Neural progenitor cell (in vitro differentiated cells): ENCODE results near the gene C12orf76. TPM values are rescaled to one million over a fixed set of nuclear protein-coding genes. Genes with fewer than 3 reads are reported as not detected.
A peak's percentile ranks its signal among the peaks of the same experiment; 100 is the strongest.

Experiments
- DNase-seq: peaks from one replicate; pipeline ENCODE4 v3.0.0-alpha.2; 2016; ENCODE audit warnings: low spot score
- H2AFZ ChIP-seq: fragments of 200-600 bp; sonication (generic); replicated peaks from 2 replicates; pipeline ENCODE4 v1.6.1; 2016; ENCODE audit warnings: antibody characterized with exemption
- H3F3A ChIP-seq: fragments of 200-600 bp; sonication (generic); 2 replicates; pipeline ENCODE4 v1.6.1; 2016; ENCODE audit warnings: antibody characterized with exemption, low read depth
- H3K27ac ChIP-seq: fragments of 200-600 bp; sonication (generic); 2 replicates; pipeline ENCODE4 v1.5.1; 2016; ENCODE audit warnings: mild to moderate bottlenecking
- H3K27me3 ChIP-seq: fragments of 200-600 bp; sonication (generic); 2 replicates; pipeline ENCODE4 v1.6.1; 2016; ENCODE audit warnings: mild to moderate bottlenecking, moderate library complexity
- H3K36me3 ChIP-seq: fragments of 200-600 bp; sonication (generic); 2 replicates; pipeline ENCODE4 v1.5.1; 2016
- H3K4me1 ChIP-seq: fragments of 200-600 bp; sonication (generic); 2 replicates; pipeline ENCODE4 v1.6.1; 2016; ENCODE audit warnings: mixed run types
- H3K4me2 ChIP-seq: fragments of 200-600 bp; sonication (generic); 2 replicates; pipeline ENCODE4 v1.6.1; 2016
- H3K4me3 ChIP-seq: fragments of 200-600 bp; sonication (generic); 2 replicates; pipeline ENCODE4 v1.5.1; 2016
- H3K79me2 ChIP-seq: fragments of 200-600 bp; sonication (generic); 2 replicates; pipeline ENCODE4 v1.6.1; 2016; ENCODE audit warnings: low read depth
- H3K9ac ChIP-seq: fragments of 200-600 bp; sonication (generic); 2 replicates; pipeline ENCODE4 v1.6.1; 2016
- H3K9me3 ChIP-seq: fragments of 200-600 bp; sonication (generic); 2 replicates; pipeline ENCODE4 v1.5.1; 2016; ENCODE audit warnings: low read depth
- H4K20me1 ChIP-seq: fragments of 200-600 bp; sonication (generic); 2 replicates; pipeline ENCODE4 v1.6.1; 2016; ENCODE audit warnings: low read depth
- H3K27ac Mint-ChIP-seq: 3 replicates; pipeline ENCODE4 v1.8.0; 2021; ENCODE audit warnings: mixed read lengths
- H3K27me3 Mint-ChIP-seq: 2 replicates; pipeline ENCODE4 v1.8.0; 2022; ENCODE audit warnings: low read depth, mild to moderate bottlenecking, inconsistent platforms, moderate library complexity, mixed read lengths; ENCODE audit not compliant: insufficient read depth
- H3K36me3 Mint-ChIP-seq: 3 replicates; pipeline ENCODE4 v1.8.0; 2021; ENCODE audit warnings: mixed read lengths
- H3K4me1 Mint-ChIP-seq: 3 replicates; pipeline ENCODE4 v1.8.0; 2021; ENCODE audit warnings: mixed read lengths
- H3K4me3 Mint-ChIP-seq: 3 replicates; pipeline ENCODE4 v1.8.0; 2021; ENCODE audit warnings: mild to moderate bottlenecking, moderate library complexity, mixed read lengths
- H3K9me3 Mint-ChIP-seq: 3 replicates; pipeline ENCODE4 v1.8.0; 2020; ENCODE audit warnings: mixed read lengths
- EZH2 ChIP-seq: fragments of 200-600 bp; sonication (generic); IDR thresholded peaks from 2 replicates; pipeline ENCODE4 v1.6.1; 2017; ENCODE audit warnings: antibody characterized with exemption, mild to moderate bottlenecking, moderate library complexity
- EZH2phosphoT487 ChIP-seq: fragments of 200-600 bp; sonication (generic); IDR thresholded peaks from 2 replicates; pipeline ENCODE4 v1.6.1; 2017; ENCODE audit warnings: antibody characterized with exemption
- total RNA-seq: library from RNA; depleted of rRNA; stranded (reverse); fragments of >200 nt; gene quantifications from 2 replicates; pipeline ENCODE4 v1.2.3, GENCODE V29; 2015; ENCODE audit warnings: low replicate concordance
- TF ChIP-seq, protein P1 (sequence below): fragments of 200-600 bp; sonication (generic); IDR thresholded peaks from 2 replicates; pipeline ENCODE4 v1.5.1; 2017; ENCODE audit warnings: antibody characterized with exemption, mild to moderate bottlenecking

Gene C12orf76
- total RNA-seq, 1 donor from 2014 or later: 48.8 TPM

DNA sequence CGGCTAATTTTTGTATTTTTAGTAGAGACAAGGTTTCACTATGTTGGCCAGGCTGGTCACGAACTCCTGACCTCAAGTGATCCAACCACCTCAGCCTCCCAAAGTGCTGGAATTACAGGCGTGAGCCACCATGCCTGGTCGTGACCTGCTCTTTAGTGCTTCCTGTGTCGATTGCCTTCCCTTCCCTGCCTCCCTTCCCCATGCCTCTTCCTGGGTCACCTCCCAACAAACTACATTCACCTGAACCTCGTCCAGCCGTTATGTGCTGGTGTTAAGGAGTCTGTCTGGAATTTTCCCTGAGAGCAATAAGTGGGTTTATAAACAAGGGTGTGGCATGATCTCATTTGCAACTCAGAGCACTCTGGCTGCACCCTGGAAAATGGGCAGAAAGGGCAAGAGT, 32.1 kb upstream of the C12orf76 start:
- Histone ChIP-seq H3K4me1 (no peaks in the 10 kb centered on the region), H3K36me3 (no peaks in the 10 kb centered on the region), H3K4me2 (no peak overlapping the region), H3K4me3 (no peak overlapping the region), H3K9ac (no peak overlapping the region), H4K20me1 (no peaks in the 10 kb centered on the region), H2AFZ (no peak overlapping the region), H3K79me2 (no peaks in the 10 kb centered on the region), H3F3A (no peaks in the 10 kb centered on the region), H3K27me3 (no peaks in the 10 kb centered on the region), H3K9me3 (no peaks in the 10 kb centered on the region), H3K27ac (no peak overlapping the region)
- H3K9me3 Mint-ChIP-seq: peaks cover 2% of the 10 kb centered on the region
- no peak overlapping the region for H3K4me3 Mint-ChIP-seq
- H3K27me3 Mint-ChIP-seq: peaks cover 5% of the 10 kb centered on the region
- no peak overlapping the region for H3K27ac Mint-ChIP-seq
- no peaks in the 10 kb centered on the region for H3K4me1 Mint-ChIP-seq
- DNase-seq: no peak
- TF ChIP-seq EZH2: no peak
- TF ChIP-seq EZH2phosphoT487: no peak
- TF ChIP-seq, protein P1, sequence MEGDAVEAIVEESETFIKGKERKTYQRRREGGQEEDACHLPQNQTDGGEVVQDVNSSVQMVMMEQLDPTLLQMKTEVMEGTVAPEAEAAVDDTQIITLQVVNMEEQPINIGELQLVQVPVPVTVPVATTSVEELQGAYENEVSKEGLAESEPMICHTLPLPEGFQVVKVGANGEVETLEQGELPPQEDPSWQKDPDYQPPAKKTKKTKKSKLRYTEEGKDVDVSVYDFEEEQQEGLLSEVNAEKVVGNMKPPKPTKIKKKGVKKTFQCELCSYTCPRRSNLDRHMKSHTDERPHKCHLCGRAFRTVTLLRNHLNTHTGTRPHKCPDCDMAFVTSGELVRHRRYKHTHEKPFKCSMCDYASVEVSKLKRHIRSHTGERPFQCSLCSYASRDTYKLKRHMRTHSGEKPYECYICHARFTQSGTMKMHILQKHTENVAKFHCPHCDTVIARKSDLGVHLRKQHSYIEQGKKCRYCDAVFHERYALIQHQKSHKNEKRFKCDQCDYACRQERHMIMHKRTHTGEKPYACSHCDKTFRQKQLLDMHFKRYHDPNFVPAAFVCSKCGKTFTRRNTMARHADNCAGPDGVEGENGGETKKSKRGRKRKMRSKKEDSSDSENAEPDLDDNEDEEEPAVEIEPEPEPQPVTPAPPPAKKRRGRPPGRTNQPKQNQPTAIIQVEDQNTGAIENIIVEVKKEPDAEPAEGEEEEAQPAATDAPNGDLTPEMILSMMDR: no peak
- no peaks in the 10 kb centered on the region for H3K36me3 Mint-ChIP-seq

DNA sequence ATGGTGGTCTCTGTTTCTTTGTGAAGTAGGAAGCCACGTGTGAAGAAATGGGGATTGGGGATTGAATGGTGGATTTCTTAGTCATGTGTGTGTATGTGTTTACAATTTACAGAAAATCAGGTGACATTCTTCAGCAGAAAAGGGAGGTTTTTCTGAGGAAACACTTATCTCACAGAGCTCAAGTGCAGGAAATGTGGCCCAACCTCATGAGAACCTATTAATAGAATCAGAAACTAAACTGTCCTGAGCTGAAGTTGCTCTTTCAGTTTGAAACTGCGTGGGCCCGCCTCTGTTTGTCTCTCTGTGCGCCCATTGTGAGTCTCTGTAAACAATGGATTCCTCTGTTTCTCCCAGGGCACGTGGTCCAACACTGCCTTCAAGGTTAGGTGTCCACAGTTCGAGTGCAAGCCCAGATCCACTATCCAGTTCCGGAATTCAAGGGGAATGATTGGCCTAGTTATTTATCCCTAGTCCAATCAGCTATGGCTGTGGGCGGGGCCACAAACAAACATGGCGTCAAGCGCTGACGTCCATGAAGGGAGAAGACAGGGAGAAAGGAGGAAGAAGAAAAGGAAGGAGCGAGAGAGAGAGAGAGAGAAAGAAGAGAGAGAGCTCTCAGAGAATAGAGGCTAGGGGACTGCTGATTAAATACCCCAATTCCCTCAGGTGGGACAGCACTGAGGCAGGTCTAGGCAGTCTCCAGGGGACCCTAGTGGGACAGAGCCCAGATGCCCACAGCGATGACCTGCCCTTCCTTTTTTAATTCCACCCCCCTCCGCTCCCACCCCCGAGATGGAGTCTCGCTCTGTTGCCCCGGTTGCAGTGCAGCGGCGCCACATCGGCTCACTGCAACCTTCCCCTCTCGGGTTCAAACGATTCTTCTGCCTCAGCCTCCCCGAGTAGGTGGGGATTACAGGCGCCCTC, 31.4 kb upstream of the C12orf76 start:
- H3K27ac ChIP-seq: no peak overlapping the region
- peaks cover 2% of the 10 kb centered on the region for H3K9me3 Mint-ChIP-seq
- H3K4me1 ChIP-seq: no peaks in the 10 kb centered on the region
- no peak overlapping the region for H3K4me3 ChIP-seq
- no peak overlapping the region for H3K4me2 ChIP-seq
- DNase-seq: no peak
- no peak overlapping the region for H3K4me3 Mint-ChIP-seq
- no peaks in the 10 kb centered on the region for H4K20me1 ChIP-seq
- no peaks in the 10 kb centered on the region for H3K79me2 ChIP-seq
- H3K27me3 Mint-ChIP-seq: peaks cover 5% of the 10 kb centered on the region
- no peak overlapping the region for H3K27ac Mint-ChIP-seq
- no peaks in the 10 kb centered on the region for H3K36me3 ChIP-seq
- no peak for TF ChIP-seq EZH2phosphoT487
- no peak for TF ChIP-seq EZH2
- TF ChIP-seq, protein P1: no peak
- no peaks in the 10 kb centered on the region for H3F3A ChIP-seq
- no peak overlapping the region for H3K9ac ChIP-seq
- no peaks in the 10 kb centered on the region for H3K36me3 Mint-ChIP-seq
- peak overlapping the region; percentile 68 for H2AFZ ChIP-seq
- no peaks in the 10 kb centered on the region for H3K27me3 ChIP-seq
- no peaks in the 10 kb centered on the region for H3K9me3 ChIP-seq
- H3K4me1 Mint-ChIP-seq: no peaks in the 10 kb centered on the region

DNA sequence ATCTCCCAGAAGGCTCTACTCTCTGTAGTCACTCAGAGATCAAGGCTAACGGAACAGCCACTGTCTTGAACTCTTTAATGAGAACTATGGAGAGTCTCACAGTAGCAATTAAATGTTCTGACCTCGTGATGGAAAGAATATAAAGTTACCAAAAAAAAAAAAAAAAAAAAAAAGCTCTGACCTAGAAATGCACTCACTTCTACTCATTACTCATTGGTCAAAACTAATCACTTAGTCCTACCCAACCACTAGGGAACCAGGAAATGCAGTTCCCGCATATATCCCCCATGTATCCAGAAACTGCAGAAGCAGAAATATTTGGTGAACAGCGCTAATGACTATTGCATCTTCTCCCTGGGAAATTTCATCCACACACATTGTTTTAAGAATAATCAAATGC, 29.5 kb upstream of the C12orf76 start:
- Histone ChIP-seq H3K79me2 (no peaks in the 10 kb centered on the region), H2AFZ (no peak overlapping the region), H3K9me3 (no peaks in the 10 kb centered on the region), H3K4me2 (no peak overlapping the region), H3K4me1 (no peaks in the 10 kb centered on the region), H3K36me3 (no peaks in the 10 kb centered on the region), H3K27ac (no peak overlapping the region), H3F3A (no peaks in the 10 kb centered on the region), H3K27me3 (no peaks in the 10 kb centered on the region), H3K4me3 (no peak overlapping the region), H3K9ac (no peak overlapping the region), H4K20me1 (no peaks in the 10 kb centered on the region)
- Mint-ChIP-seq H3K27ac (no peak overlapping the region), H3K4me1 (no peaks in the 10 kb centered on the region), H3K36me3 (no peaks in the 10 kb centered on the region), H3K9me3 (no peaks in the 10 kb centered on the region), H3K27me3 (peaks cover 2% of the 10 kb centered on the region), H3K4me3 (no peak overlapping the region)
- no peak for DNase-seq
- TF ChIP-seq EZH2 (no peak), EZH2phosphoT487 (no peak)
- TF ChIP-seq, protein P1: no peak
